NCI-H1436 (cell line): ENCODE measurements around the gene ZSWIM6.

Experiments used
- DNase-seq: peaks from one replicate; lab custom pipeline; 2025; lab: John Stamatoyannopoulos, UW

ZSWIM6 gene

GRCh38 chr5:61538722-61539501 lies 206.9 kb downstream of the ZSWIM6 start:
- DNase-seq, result no peak

DNA sequence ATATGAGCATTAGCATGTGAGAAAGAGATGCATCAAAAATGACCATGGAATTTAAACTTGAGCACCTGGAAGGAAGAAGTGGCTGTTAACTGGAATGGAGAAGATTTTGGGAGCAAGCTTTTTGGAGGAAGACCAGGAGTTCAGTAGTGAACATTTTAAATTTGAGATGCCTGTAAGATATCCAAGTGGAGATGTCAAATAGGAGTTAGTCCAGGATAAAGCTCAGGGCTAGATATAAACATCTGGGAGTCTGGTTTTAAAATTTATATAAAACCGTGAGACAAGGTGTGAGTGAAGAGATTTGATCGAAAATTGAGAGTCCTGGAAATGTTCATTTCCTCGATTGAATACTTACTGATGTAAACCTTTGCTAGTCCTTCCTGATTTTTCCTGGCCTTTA lies 217.5 kb downstream of the ZSWIM6 start:
- DNase-seq, result no peak

DNA sequence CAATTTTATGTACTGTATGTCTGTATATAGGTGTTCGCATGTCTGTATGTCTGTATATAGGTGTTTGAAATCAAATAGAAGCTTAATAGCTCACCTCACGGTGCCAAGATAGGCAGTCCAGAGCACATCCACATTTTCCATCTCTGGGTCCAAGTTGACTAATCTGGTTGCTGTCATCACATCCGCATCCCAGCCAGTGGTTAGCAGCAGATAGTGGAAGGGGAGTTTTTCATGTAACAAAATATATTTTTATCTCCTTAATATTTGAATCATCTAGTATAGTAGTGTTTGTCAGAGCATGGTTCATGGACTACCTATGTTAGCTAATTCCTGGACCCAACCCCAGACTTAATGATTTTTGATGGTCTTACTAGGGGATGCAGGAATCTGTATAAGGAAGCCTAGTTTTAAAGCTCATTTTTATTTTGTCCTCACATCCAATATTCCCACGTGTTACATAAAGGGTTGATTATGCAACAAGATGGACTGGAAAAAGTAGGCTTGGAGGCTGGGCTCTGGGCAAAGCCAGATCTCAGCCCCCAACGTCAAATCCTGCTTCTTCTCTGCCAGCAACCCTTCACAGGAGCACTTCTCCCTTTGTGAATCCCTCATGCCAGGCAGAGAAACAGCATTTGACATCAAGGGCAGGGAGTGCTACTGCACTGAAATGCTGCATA lies 219.7 kb downstream of the ZSWIM6 start:
- DNase-seq, result no peak

DNA sequence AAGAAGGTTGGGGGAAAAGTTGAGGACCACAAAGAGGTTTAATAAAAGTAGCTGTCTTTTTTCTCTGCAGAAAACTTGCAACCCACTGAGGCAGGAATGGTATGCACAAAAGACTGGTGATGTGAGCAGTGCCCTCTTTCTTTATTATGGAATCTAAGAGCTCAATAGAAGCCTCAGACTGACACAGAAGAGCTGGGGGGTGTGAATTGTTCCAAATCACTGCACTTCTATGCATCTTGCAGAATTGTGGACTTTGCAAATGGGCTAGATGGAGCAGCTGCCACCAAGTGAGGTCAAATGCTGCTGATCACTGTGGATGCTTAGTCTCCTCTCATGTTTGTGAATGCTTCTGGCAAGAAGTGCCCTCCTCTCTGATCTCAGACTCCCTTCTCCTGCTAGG lies 227.1 kb downstream of the ZSWIM6 start:
- DNase-seq, result no peak

DNA sequence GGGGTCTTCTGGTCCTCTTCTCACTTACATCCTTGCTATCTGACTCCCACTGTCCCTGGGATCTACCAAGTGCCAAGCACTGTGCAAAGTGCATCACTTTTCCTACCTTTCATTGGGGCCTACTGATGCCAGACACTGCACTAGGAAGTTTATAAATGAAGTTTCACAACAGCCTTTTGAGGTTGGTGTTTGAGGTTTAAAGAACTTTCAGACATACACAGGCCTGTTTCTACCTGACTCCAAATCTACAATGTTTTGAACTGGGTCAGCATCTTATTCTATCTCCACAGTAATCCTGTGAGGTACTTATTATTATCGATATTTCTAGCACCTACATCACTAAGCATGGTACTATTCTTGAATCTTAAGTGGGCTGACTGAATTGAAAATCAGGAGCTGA lies 227.7 kb downstream of the ZSWIM6 start:
- no peak for DNase-seq

GRCh38 chr5:61563401-61563800 lies 231.3 kb downstream of the ZSWIM6 start:
- no peak for DNase-seq

DNA sequence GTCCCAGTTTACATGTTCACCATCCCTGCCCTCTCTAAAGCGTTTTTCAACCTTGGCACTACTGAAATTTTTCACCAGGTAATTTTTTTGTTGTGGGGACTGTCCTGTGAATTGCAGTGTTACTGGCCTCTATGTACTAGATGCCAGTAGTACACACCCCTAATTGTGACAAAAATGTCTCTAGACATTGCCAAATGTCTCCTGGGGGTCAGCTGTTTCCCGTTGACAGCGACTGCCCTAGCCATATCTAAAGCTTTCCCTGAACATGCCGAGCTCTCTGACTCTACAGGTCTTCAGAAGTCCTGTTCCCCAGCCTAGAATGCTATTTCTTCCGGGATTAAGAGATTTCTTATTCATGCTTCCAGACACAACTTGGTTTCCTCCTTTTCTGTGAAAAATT lies 235.3 kb downstream of the ZSWIM6 start:
- DNase-seq, result no peak

GRCh38 chr5:61569353-61569752 lies 237.3 kb downstream of the ZSWIM6 start:
- DNase-seq, result no peak

- no peak for DNase-seq
These were observed 238.7 kb downstream of the ZSWIM6 start for GRCh38 chr5:61570767-61571166.

DNA sequence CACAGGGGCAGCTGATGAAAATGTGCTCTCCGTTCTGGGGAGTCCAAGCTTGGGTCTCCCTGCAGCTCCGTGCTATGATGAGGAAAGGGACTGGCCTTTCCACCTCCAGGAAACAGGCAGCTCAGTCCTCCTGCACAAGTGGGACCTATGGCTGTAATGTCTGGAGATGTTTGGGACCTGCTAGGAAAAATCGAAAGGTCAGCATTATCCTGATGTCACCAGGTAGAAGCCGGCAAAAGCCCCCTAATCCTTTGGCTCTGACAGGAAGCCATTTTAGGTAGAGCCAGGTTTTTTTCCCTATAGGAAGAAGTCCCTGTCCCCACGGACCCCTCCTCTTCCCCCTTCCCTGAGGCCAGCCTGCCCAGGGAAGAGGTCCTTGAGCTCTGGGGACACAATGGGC lies 240.9 kb downstream of the ZSWIM6 start:
- DNase-seq, result no peak

DNA sequence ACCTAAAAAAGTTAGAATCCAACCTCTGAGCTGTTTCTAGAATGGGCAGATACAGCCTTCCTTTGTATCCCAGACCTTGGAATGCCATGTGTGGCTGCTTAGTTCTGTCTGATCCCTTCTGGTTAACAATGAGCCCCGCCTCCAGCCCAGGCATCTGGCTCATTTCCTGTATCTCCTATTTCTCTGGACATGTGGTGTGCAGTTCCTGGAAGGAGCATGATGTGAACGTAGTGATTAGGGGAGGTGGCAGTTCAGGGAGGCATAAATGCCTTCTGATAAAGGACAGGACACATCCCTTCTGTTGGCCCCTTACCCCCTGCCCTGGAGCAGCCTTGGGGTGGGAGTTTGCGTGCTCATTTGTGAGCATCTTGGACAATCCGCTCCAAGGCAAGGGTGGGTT lies 243.0 kb downstream of the ZSWIM6 start:
- DNase-seq, result no peak

DNA sequence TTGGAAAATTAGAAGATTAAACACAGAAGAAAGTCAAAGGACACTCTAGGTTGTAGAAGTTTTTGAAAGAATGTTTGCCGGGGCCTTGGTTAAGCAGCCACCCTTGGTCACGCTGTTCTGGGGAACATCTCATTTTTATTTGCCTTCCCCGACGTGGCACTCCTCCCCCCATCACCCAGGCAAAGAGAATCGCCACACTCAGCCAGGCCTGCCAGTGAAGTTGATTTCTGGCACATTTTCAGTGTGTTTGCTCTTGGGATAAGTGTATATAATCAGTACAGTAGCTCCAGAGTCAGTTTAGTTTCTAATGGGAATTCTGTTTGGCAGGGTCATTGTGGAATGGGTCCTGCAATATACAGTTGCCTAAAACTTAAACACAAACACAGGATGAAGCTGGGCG lies 243.5 kb downstream of the ZSWIM6 start:
- DNase-seq, result no peak

GRCh38 chr5:61576556-61576955 lies 244.5 kb downstream of the ZSWIM6 start:
- DNase-seq, result no peak

GRCh38 chr5:61578858-61579503 lies 246.9 kb downstream of the ZSWIM6 start:
- no peak for DNase-seq

- DNase-seq, result no peak
These were observed 250.3 kb downstream of the ZSWIM6 start for GRCh38 chr5:61582205-61582820.

DNA sequence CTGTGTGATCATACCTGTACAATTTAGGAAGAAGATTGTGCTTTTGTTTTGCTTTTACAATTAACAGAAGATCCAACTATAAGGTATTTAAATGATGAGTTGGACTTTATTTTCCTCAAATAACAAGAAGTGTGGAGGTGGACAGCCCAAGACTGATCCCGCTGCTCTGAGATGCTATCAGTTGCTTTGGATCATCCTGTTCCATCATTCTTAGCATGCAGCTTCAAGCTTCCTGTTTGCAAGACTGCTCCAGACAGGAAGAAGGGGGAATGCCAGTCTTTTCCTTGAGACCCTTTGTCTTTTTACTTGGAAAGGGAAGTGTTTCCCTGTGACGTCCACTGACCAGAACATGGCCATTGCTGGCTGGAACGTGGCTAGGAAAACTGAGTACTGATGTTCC lies 250.8 kb downstream of the ZSWIM6 start:
- DNase-seq, result no peak

- DNase-seq, result no peak
These were observed 254.3 kb downstream of the ZSWIM6 start for GRCh38 chr5:61586096-61587084.

DNA sequence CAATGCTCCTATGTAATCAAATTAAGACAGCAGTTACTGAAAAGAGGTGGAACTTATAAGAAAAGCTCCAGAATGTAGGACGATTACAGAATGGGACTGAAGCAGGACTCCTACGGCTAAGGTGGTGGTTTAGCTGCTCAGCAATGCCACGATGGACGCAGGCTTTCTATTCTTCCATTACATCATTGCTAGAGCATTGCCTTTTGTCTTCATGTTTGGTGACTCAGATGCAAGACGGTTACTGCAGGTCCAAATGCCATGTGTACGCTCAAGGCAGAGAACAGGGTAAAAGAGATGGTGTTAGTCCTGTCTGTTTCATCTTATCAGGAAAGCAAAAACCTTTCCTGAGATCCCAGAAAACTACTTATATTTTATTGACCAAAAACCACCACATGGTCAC lies 255.1 kb downstream of the ZSWIM6 start:
- DNase-seq, result no peak

- no peak for DNase-seq
These were observed 256.2 kb downstream of the ZSWIM6 start for GRCh38 chr5:61588216-61588615.

- no peak for DNase-seq
These were observed 257.9 kb downstream of the ZSWIM6 start for GRCh38 chr5:61589946-61590345.

GRCh38 chr5:61590473-61590872 lies 258.4 kb downstream of the ZSWIM6 start:
- no peak for DNase-seq

GRCh38 chr5:61591859-61592258 lies 259.8 kb downstream of the ZSWIM6 start:
- DNase-seq, result no peak
